Muscle of arm (tissue), 14 donors: ENCODE data around the gene ANKRD61. TPM values are rescaled to one million over a fixed set of nuclear protein-coding genes. Genes with fewer than 3 reads are reported as not detected.
A peak's percentile ranks its signal among the peaks of the same experiment; 100 is the strongest.
"Not testable (repeated sequence)": the region's sequence is repeated elsewhere in the genome, so short reads cannot be mapped to it uniquely, and the experiment has no call there.

Experiments
- DNase-seq: peaks from one replicate; pipeline ENCODE4 v3.0.0-alpha.2; 2013
- long read RNA-seq, 11 donors: transcript quantifications; one replicate each; lab custom pipeline, GENCODE V29; 2026
- polyA plus RNA-seq, 12 donors: library from polyadenylated mRNA; unstranded; fragments of 120-200 nt; gene quantifications; one replicate each; pipeline ENCODE4 v1.2.1, GENCODE V29; 2013; ENCODE audit not compliant: insufficient read length in 12 of 12

The ANKRD61 gene
- 1 to 10 TPM in 5 of 12 donors, under 1 TPM in 5, not detected in 2; 0.31 to 2.5 (median 0.97) TPM for polyA plus RNA-seq
- long read RNA-seq, donor 1 = 0 reads
- long read RNA-seq, donor 2, partial matches to known transcripts = 10 of 23 reads
- long read RNA-seq, donor 2, other reads (novel, unspliced or antisense) = 13 of 23 reads
- long read RNA-seq, donor 3, partial matches to known transcripts = 9 of 14 reads
- long read RNA-seq, donor 3, other reads (novel, unspliced or antisense) = 5 of 14 reads
- long read RNA-seq, donor 4 = 0 reads
- long read RNA-seq, donor 5 = 0 reads
- long read RNA-seq, donor 6 = 0 reads
- long read RNA-seq, donor 7 = 0 reads
- long read RNA-seq, donor 8 = 0 reads
- long read RNA-seq, donor 9, partial matches to known transcripts = 12 of 17 reads
- long read RNA-seq, donor 9, other reads (novel, unspliced or antisense) = 5 of 17 reads
- long read RNA-seq, donor 10 = 0 reads
- long read RNA-seq, donor 11 = 0 reads

DNA sequence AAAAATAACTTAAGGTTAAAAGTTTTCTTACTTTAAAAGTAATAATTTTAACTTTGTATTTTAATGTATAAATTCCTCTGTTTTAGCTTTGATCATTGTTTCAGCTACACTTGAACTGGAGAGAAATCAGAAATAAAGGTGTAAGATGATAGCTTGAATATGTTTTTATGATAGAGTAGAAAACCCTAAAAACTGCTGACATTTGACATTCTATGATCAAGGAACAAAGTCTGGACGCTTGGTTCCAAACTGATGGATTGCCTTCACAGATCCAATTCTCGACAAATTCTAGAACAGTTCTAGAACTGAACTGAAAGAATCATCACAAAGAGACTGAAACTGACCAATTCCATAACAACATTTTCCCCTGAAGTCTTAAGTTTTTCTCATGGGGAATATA lies at the start of gene ANKRD61:
TSS of gene ANKRD61 (plus strand) at position 389 of the 400 bp plus-strand sequence. CDS start at position 389, 0 bp downstream.
- DNase-seq = no peak

- not testable (repeated sequence) for DNase-seq
Observed at GRCh38 chr7:5987061-5987460, 44.1 kb upstream of the ANKRD61 start.

- peak; percentile 63 for DNase-seq
Observed at GRCh38 chr7:5997210-5997808, 33.9 kb upstream of the ANKRD61 start.

DNA sequence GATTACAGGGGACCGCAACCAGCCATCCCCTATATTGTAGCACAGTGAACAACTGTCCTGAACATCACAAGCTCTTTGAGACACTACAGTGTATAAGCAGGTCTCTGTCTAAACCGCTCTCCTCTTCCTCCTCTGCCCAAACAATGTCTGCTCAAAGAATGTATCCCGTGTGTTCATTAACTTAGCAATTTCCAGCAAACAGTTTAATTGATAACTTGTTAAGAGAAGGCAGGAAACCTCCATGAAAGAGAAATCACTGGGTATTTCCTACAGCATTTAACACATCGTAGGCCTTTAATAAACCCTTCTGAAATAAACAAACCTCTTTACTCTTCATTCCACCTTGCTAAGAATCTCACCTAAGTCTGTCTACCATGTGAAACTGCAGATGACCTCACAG lies 23.8 kb upstream of the ANKRD61 start:
- DNase-seq = no peak

GRCh38 chr7:6007835-6008590 lies 23.2 kb upstream of the ANKRD61 start:
- not testable (repeated sequence) for DNase-seq

GRCh38 chr7:6008668-6009611 lies 22.2 kb upstream of the ANKRD61 start, which contains the start of the genes AIMP2 and PMS2:
Gene AIMP2, plus strand, starts transcription at chr7:6009272. Its CDS starts 92 bp downstream, at chr7:6009364.
Gene PMS2, minus strand, starts transcription at chr7:6009049. Its CDS starts 30 bp downstream, at chr7:6009019.
- DNase-seq = peak; percentile 98

- DNase-seq = not testable (repeated sequence)
Observed at GRCh38 chr7:6010370-6010769, 20.8 kb upstream of the ANKRD61 start.

DNA sequence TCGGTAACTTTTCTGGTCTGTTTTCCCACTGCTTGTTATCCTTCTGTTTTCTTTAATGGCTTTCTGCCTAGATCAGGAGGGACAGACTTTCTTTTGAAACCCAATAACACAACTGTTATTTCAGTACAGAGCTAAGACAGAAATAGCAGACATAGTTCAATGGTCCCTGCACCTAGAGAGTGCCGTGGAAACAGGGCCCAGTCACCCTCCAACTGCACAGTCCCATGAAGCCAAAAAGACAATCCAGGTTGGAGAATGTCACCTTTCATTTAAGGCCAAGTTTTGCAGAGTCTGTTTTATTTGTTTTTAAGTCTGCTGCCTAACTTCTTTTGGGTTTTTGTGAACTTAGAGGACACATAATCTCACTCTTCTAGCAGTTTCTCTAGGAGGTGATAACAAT lies 19.6 kb upstream of the ANKRD61 start:
- no peak for DNase-seq

DNA sequence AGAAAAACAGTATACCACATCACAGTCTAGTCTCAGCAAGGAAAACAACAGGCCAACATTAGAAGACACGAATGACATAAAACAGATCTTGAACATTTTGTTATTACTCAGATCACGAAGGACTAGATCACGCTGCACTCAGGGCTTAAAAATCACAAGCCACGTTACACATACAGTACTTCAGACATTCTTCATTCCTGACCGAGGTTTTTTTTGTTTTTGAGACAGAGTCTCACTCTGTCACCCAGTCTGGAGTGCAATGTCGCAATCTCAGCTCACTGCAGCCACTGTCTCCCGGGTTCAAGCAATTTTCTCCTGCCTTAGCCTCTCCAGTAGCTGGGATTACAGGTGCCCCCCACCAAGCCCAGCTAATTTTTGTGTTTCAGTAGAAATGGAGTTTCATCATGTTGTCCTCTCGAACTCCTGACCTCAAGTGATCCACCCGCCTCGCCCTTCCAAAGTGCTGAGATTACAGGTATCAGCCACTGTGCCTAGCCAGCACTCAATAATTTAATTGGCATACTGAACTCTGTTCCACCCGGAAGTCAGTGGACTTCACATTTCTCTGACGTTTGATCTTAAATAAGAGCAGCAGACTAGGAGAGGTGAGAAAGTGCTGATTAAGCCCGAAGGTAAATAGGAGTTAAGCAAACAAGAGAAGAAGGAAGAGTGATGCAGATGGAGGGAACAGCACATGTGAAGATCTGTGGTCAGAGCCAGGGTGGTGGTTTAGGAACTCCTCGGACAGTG lies 18.6 kb upstream of the ANKRD61 start:
- DNase-seq = no peak

DNA sequence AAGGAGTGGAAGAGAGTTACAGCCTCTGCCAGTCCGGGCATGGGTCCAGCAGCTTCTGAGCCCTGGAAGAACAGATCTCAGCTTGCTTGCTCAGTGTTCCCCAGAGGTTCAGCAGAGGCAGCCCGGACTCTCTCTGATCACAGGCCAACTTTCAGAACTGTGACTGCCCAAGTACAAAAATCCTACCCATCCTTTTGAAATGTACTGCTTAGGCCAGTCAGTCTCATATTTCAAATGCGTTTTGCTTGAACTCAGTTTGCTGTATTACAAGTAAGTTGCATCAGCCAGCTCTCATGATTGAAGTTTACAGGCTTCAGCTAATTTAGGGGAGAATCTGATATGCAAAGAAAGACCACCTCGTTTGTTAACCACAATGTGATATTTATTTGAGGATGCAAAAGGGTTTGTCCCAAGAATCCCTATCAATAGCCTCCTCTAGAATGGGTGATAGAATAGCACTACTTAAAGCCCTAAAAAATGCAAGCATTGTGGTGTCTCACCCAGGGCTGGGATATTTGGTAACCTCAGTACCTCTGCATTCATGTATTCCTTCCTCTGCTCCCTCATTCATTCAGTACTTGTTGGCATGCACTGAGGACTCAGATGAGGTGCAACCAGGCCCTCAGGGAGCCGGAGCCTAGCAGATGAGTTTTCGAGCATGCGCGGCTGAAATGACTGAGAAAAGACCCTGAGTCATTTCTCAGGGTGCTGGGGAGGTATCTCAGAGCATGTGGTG lies 15.1 kb upstream of the ANKRD61 start:
- DNase-seq = peak; percentile 64

- no peak for DNase-seq
Observed at GRCh38 chr7:6016653-6016966, 14.6 kb upstream of the ANKRD61 start.

DNA sequence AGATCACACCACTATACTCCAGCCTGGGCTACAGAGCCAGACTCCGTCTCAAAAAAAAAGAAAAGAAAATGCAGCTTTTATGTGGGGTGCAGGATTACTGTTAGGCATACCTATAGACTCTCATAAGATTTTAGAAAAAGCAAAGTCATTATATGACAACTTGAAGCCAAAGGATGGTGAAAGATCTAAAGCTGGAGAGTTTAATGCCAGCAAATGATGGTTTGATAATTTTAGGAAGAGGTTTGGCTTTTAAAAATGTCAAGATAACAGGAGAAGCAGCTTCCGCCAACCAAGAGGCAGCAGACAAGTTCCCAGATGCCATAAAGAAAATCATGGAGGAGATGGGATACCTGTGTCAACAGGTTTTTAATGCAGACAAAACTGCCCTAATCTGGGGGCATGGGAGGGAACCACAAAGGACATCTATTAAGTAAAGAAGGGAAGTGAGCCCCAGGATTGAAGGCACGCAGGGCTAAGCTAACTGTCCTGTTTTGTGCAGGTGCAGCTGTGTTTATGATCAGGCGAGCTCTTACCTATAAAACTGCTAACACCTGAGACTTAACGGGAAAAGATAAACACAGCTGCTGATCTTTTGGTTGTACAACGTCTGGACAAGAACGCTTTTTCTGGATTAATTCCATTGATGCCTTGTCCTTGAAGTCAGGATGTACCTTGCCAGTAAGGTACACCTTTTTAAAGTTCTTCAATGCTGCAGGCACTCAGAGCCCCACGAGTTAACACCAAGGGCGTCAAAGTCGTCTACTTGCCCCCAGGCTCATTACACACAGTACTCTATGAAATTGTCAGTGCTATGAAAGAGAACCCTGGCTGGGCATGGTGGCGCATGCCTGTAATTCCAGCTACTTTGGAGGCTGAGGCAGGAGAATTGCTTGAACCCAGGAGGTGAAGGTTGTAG lies 10.5 kb upstream of the ANKRD61 start:
- DNase-seq = no peak

DNA sequence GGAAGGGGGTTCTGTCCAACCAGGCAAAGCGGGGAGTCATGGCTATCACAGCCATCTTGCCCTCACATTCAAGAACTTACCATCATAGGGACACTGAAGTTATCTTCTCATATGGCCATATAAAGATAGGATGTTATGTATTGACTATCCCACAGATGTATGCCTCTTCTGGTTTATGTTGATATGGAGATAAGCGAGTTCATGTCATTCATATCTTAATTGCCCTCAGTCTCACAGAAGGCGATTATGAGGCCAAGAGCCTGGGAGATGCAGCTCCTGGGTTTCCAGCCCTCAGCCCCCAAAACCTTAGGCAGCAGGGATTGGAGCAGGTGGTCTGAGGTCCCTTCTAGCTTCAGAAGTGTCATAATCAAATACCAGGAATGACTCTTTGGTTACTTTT lies 8.5 kb upstream of the ANKRD61 start:
- DNase-seq = no peak

DNA sequence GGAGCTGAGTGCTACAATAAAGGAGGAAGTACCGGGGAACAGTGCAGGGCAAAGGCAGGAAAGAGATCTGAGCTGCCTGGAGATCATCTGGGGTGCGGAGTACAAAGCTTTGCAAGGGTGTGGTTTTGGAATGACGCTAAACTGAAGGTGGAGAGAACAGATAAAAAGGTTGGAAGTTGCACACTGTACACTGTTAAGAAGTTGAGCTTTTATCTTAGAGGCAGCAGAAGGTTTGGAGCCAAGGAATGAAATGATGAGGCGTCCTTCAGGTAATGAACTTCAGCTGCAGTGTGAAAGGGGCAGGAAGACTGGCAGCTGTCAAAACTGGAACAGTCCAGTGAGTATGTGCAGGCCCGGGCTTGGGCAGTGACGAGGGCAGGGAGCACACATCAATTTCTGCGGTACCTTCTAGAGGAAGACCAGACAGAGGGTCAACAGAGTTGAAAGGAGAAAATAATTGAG lies 7.2 kb upstream of the ANKRD61 start:
- DNase-seq = no peak

GRCh38 chr7:6026011-6026819 lies 5.0 kb upstream of the ANKRD61 start:
- DNase-seq = no peak

- DNase-seq = no peak
Observed at GRCh38 chr7:6026820-6027311, 4.3 kb upstream of the ANKRD61 start.

- DNase-seq = no peak
Observed at GRCh38 chr7:6027806-6028365, 3.3 kb upstream of the ANKRD61 start.
